ENCODE results near the gene ZFHX3. TPM values are rescaled to one million over a fixed set of nuclear protein-coding genes. Genes with fewer than 3 reads are reported as not detected.

Gene ZFHX3
- total RNA-seq, 1 donor from 2014 or later = 14.2 TPM

GRCh38 chr16:72848759-72849664 is 198.9 kb downstream of the ZFHX3 start:
- peak; percentile 87 for DNase-seq (ENCODE audit: low read depth)

GRCh38 chr16:72848028-72848400 is 199.9 kb downstream of the ZFHX3 start:
- DNase-seq (ENCODE audit: low read depth) = peak; percentile 69

DNA sequence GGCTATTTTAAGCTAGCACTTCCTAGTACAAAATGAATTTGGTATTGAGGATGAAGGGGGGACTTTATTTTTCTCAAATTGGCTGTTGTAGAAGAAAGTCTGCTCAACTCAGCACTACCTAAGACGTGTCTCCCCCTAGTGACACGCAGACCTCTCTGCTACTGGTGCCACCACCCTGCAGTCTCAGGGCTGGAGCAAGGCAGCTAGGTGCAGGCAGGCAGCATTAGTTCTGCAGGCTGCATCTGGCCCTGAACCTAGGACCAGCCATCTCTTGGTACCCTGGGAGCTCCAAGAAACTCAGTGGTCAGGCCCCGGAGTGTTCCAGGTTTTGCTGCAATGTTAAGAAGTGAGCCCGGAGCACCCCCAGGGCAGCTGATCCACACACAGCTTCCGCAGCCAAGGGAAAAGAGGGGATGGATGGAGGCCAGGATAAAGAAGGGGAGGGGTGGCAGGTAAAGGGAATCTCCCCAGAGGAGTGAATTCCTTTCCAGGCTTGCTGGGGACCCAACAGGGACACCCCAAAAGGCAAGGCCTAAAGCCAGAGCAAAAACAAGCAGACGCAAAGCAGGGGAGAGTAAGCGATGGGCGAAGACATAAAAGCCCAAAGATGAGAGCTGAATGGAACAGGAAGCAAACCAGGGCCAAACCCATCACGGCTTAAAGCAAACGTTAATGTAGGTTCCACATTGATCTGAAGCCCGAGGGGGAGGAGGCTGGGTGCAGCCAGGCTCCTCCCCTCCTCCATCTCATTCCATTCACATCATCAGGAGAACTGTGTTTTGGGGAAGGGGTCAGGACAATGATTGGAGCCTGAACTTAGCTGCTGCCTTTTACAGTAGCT is 200.5 kb downstream of the ZFHX3 start:
- peak; percentile 43 for DNase-seq (ENCODE audit: low read depth)

- DNase-seq (ENCODE audit: low read depth) = no peak
Measured at GRCh38 chr16:72846594-72846993, 201.3 kb downstream of the ZFHX3 start.

DNA sequence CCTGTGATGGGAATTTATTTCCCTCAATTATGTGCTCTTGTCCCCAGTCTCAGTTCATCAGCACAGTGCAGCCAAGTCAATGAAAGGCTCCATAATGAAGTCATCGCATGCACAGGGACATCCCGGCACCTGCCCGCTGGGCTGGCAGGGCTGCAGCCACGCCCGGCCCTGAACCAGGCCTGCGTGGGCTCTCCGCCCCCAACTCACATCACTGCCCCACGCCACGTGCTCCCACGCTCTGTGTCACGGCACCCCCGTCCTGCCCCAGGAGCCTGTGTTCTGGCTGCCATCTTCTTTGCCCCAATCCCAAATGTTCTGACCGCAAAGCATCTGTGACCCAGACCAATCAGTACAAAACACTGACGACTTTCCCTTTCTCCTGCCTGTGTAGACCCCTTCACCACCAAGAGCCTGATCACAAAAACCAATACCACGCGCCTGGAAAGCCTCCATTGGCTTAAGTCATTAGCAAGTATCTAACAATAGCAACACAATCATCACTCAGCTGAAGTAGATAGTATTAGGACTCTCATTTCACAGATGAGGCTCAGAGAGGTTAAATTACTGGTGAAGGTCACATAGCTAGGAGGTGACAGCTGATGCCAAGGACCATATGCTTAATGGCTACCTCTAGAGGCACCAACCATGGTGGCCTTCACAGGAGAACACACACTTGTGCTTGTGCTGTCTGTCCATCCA is 202.5 kb downstream of the ZFHX3 start:
- no peak for DNase-seq (ENCODE audit: low read depth)

- DNase-seq (ENCODE audit: low read depth) = no peak
Measured at GRCh38 chr16:72844225-72844920, 203.6 kb downstream of the ZFHX3 start.

GRCh38 chr16:72841506-72841905 is 206.4 kb downstream of the ZFHX3 start:
- DNase-seq (ENCODE audit: low read depth) = no peak

DNA sequence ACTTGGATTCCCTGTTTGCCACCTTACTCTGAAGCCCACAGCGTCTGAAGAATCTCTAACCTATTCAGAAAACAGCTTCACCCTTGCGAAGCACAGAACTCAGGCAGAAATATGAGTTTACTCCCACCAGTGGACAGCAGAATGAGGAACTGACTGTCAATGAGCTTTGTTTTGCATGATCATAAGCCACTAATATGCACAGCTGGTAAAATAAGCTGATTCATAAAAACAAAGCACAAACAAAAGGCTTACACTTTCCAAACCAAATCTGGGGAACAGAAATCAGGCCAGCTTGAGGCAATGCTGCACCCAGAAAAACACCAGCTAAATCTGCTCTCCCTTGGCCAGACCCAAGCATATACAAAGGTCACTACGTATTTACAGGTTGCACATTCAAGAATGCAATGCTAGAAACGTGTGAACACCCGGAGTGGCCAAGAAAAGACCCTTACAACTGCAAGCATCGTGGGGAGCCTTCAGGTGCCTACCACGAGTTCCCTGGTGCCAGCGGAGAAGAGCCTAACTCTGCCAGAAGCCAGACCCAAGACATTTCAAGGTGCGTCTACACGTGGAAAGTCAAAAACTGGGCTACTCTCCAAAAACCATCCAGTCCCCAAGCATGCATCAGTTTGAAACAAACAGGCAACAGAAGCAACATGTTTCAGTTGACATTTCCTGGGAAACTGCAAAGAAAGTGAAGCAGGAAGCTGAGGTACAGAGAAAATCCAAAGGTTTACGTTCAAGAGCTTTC is 207.1 kb downstream of the ZFHX3 start:
- DNase-seq (ENCODE audit: low read depth) = no peak

DNA sequence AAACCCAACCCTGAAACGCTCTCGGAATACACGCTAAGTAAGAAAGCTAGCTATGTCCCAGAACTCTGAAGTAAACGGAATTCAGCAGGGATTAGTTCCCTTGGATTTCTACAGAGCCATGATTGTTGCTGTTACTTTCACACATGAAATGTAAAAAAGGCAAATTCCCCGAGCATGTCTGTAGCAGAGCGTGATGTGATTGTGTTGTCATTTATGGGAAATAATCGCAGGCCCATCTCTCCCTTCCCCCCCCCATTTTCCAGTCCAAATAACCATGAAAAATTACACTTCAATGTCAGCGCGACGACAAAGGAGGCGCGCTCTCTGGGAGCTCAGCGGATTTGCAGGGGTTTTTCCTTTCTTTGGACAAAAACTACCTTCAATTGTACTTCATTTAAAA is 209.0 kb downstream of the ZFHX3 start:
- no peak for DNase-seq (ENCODE audit: low read depth)

GRCh38 chr16:72838586-72838910 is 209.4 kb downstream of the ZFHX3 start:
- DNase-seq (ENCODE audit: low read depth) = no peak

DNA sequence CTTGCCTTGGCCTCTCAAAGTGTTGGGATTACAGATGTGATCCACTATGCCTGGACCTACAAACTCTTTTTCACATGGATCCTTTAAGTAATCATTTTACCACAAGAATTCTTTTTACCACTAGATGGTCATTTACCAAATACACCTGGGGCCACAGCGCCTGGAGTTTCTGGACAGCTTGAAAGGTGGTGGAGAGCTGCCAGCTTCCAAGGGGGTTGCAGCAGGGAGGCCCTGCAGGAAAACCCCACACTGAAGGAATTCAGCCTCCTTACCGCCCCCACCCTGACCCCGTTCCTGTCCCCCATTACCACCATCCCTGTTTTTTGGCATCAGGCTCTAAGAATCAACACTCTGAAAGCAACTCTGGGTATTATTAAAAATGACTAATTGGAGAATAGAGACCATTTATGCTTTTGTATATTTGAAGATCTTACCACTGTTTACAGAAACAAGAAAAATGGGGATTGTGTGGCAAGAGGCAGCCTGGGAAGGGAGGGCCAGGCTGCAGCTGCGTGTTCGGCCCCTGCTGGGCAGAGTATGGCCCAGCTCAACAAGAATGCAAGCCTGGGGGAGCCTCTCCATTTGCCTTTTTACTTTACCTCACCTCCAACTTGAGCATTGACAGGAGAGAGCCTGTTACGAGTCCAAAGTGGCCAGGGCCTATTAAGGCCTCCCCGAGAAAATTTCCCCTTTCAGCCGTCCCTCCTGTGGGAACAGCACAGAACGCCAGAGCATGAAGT is 209.9 kb downstream of the ZFHX3 start:
- DNase-seq (ENCODE audit: low read depth) = no peak

GRCh38 chr16:72836985-72837384 is 210.9 kb downstream of the ZFHX3 start:
- no peak for DNase-seq (ENCODE audit: low read depth)

DNA sequence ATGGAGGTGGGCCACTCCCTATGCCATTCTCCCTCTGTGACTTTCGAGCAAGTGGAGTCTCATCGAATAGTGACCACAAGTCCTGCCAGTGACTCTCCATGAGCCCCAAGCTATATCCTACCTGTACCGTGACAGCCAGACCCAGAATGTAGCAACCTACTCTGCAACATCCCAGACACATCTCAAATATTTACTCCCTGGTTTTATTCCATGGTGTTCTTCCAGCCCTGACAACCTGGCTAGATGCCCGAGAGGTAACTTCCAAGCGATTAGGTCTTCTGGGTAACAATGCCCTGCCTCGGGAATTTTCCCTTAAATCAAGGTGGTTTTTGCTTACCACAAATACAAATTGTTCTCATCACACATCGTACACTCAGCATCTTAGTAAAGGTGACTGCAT is 211.7 kb downstream of the ZFHX3 start:
- DNase-seq (ENCODE audit: low read depth) = no peak

DNA sequence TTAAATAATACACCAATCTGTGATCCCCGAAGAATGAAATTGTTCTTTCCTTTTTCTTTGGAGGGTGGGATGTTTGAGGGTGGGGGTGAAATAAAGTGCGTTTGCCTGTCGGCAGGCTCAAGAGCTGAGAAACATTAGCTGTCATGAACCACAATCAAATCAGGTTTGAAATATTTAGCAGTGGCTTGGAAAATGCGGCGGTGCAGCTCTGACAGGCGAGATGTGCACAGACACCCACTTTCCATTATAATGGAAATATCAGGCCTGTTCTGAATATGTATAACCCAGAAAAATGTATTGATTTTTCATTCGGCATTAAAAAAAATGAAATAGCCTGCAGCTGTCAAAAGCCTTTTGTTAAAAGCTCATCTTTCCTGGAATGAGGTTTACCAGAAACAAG is 212.8 kb downstream of the ZFHX3 start:
- no peak for DNase-seq (ENCODE audit: low read depth)

DNA sequence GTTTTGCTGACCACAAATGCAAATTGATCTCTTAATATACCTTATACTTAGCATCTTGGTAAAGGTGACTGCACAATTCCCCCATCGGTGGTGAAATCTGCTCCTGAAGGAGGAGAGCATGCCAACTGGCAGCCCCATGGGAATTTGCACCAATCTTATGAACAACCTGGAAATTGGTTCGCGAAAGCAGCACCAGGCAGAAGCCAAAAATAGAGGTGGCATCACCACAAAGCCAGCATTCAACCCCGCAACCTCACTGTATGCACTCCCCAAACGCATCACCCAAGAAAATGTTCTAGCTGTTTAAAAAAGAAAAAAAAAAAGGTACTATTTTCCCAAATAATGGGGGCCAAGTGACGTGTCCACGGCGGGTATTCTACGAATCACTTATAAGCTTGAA is 213.4 kb downstream of the ZFHX3 start:
- no peak for DNase-seq (ENCODE audit: low read depth)

GRCh38 chr16:72833969-72834368 is 214.0 kb downstream of the ZFHX3 start:
- no peak for DNase-seq (ENCODE audit: low read depth)

- no peak for DNase-seq (ENCODE audit: low read depth)
Measured at GRCh38 chr16:72833482-72833881, 214.4 kb downstream of the ZFHX3 start.

DNA sequence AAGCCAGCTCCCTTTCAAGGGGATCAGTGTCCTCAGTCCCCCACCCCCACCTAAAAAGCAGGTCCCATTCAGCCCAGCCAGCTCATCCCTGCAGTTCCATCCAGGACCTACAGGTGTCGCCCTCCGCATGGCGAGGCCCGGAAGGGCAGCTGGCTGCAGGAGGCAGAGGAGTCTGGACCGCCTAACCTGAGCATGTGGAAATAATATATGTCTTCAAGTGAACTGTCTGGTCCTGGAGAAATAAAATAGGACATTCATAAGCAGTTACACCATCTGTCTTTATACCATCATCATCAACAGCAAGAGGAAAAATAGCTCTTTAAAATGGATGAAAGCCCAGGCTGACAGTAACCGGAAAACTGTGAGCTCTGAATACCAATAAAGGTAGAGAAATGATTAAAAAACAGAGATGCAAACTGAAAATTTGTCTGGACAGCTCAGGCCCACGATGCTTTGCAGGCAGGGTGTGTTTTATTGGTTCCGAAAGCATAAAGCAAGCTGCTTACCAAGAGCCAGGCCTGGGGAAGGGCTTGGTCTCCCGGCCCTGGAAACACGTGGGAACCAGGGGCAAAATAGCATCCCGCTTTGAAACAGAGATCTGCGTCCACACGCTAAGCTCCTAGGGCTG is 215.2 kb downstream of the ZFHX3 start:
- DNase-seq (ENCODE audit: low read depth) = peak; percentile 47

DNA sequence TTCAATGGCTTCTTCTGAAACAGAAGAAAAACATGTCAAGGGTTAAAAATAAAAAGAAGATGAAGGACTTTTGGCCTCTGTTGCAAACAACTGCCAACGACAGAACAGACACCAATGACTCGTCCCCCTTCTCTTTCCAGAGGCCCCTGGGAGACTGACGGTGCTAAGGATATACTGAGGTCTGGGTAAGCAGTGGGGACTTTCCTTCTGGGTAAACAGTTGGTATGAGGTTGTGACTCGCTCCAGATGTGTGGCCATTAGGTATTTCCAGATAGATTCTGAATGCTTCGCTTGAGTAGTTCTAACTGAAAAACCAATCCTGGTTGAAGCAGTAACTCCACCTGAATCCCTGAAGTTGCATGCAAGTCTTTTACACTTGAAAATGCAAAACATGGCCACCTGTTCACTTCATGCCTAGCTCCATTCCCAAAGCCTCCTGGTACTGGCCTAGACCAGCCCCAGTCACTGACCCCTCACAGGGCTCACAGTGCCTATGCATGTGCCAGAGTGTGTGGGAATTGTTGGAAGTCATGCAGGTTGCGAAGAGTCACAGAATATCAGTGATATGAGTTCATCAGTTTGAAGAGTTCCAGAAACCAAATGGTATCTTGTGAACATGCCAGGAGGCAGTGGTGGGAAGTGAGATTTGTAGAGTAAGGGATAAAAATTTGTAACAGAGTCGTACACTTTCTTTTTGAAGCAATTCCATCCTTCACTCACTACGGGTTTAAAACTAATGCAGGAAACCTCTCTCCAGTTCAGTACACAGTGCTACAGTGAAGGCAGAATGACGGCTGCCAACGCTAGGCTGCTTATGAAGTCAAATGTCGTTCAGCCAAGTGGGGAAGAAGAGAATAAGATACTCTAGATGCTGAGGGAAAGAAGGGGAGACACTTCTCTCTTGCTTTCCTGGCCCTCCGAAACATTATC is 217.8 kb downstream of the ZFHX3 start:
- peak; percentile 77 for DNase-seq (ENCODE audit: low read depth)
